Measurements from ENCODE around the gene EFEMP2.

Gene EFEMP2

GRCh38 chr11:65861533-65862183 is 10.9 kb downstream of the EFEMP2 start:
- no peaks in the 10 kb centered on the region for H3K27me3 ChIP-seq (ENCODE audit: low read depth, low read length)
- H3K4me1 ChIP-seq (ENCODE audit: control insufficient read depth in 1 of 2, insufficient read depth in 2 of 2, low read length in 2 of 2), result peaks cover 0 to 25% of the 10 kb centered on the region in 2 donors
- H3K4me3 ChIP-seq (ENCODE audit: low read depth in 1 of 2, low read length in 2 of 2), result peak overlapping the region; percentile 87 to 97
- H3K36me3 ChIP-seq (ENCODE audit: control insufficient read depth in 1 of 2, insufficient read depth in 2 of 2, low read length in 2 of 2), result peaks cover 19 to 63% of the 10 kb centered on the region in 2 donors
- H3K9me3 ChIP-seq (ENCODE audit: control insufficient read depth in 1 of 2, low read length in 2 of 2), result no peaks in the 10 kb centered on the region
- peak overlapping the region; percentile 96 for H3K27ac ChIP-seq (ENCODE audit: low read length)

GRCh38 chr11:65861165-65861505 is 11.5 kb downstream of the EFEMP2 start:
- peaks cover 0 to 30% of the 10 kb centered on the region in 2 donors for H3K4me1 ChIP-seq (ENCODE audit: control insufficient read depth in 1 of 2, insufficient read depth in 2 of 2, low read length in 2 of 2)
- no peaks in the 10 kb centered on the region for H3K9me3 ChIP-seq (ENCODE audit: control insufficient read depth in 1 of 2, low read length in 2 of 2)
- H3K27me3 ChIP-seq (ENCODE audit: low read depth, low read length), result no peaks in the 10 kb centered on the region
- peaks cover 19 to 59% of the 10 kb centered on the region in 2 donors for H3K36me3 ChIP-seq (ENCODE audit: control insufficient read depth in 1 of 2, insufficient read depth in 2 of 2, low read length in 2 of 2)
- H3K4me3 ChIP-seq (ENCODE audit: low read depth in 1 of 2, low read length in 2 of 2), result peak overlapping the region; percentile 87 to 97
- H3K27ac ChIP-seq (ENCODE audit: low read length), result peak overlapping the region; percentile 96

GRCh38 chr11:65860278-65861164 is 12.1 kb downstream of the EFEMP2 start, which contains the start of gene MUS81:
Gene MUS81 (plus strand): TSS chr11:65860433. CDS start chr11:65860754, 321 bp downstream.
- Histone ChIP-seq H3K4me1 (ENCODE audit: control insufficient read depth in 1 of 2, insufficient read depth in 2 of 2, low read length in 2 of 2) (peaks cover 0 to 36% of the 10 kb centered on the region in 2 donors), H3K36me3 (ENCODE audit: control insufficient read depth in 1 of 2, insufficient read depth in 2 of 2, low read length in 2 of 2) (peaks cover 19 to 59% of the 10 kb centered on the region in 2 donors), H3K27ac (ENCODE audit: low read length) (peak within 1 kb of the TSS; percentile 96), H3K9me3 (ENCODE audit: control insufficient read depth in 1 of 2, low read length in 2 of 2) (no peaks in the 10 kb centered on the region), H3K4me3 (ENCODE audit: low read depth in 1 of 2, low read length in 2 of 2) (peak within 1 kb of the TSS; percentile 87 to 97), H3K27me3 (ENCODE audit: low read depth, low read length) (no peaks in the 10 kb centered on the region)

- H3K36me3 ChIP-seq (ENCODE audit: control insufficient read depth in 1 of 2, insufficient read depth in 2 of 2, low read length in 2 of 2), result peaks cover 26 to 59% of the 10 kb centered on the region in 2 donors
- H3K4me3 ChIP-seq (ENCODE audit: low read depth in 1 of 2, low read length in 2 of 2), result peak overlapping the region; percentile 87 to 97
- H3K4me1 ChIP-seq (ENCODE audit: control insufficient read depth in 1 of 2, insufficient read depth in 2 of 2, low read length in 2 of 2), result peaks cover 0 to 42% of the 10 kb centered on the region in 2 donors
- no peaks in the 10 kb centered on the region for H3K9me3 ChIP-seq (ENCODE audit: control insufficient read depth in 1 of 2, low read length in 2 of 2)
- no peaks in the 10 kb centered on the region for H3K27me3 ChIP-seq (ENCODE audit: low read depth, low read length)
- peak overlapping the region; percentile 96 for H3K27ac ChIP-seq (ENCODE audit: low read length)
Observed at GRCh38 chr11:65859812-65860277, 12.8 kb downstream of the EFEMP2 start.

GRCh38 chr11:65859095-65859811 is 13.3 kb downstream of the EFEMP2 start:
- H3K4me3 ChIP-seq (ENCODE audit: low read depth in 1 of 2, low read length in 2 of 2), result peak overlapping the region; percentile 87 to 97
- H3K36me3 ChIP-seq (ENCODE audit: control insufficient read depth in 1 of 2, insufficient read depth in 2 of 2, low read length in 2 of 2), result peaks cover 27 to 59% of the 10 kb centered on the region in 2 donors
- peak overlapping the region; percentile 96 for H3K27ac ChIP-seq (ENCODE audit: low read length)
- no peaks in the 10 kb centered on the region for H3K27me3 ChIP-seq (ENCODE audit: low read depth, low read length)
- peaks cover 0 to 42% of the 10 kb centered on the region in 2 donors for H3K4me1 ChIP-seq (ENCODE audit: control insufficient read depth in 1 of 2, insufficient read depth in 2 of 2, low read length in 2 of 2)
- H3K9me3 ChIP-seq (ENCODE audit: control insufficient read depth in 1 of 2, low read length in 2 of 2), result no peaks in the 10 kb centered on the region

- peak overlapping the region; percentile 72 to 97 for H3K4me3 ChIP-seq (ENCODE audit: low read depth in 1 of 2, low read length in 2 of 2)
- H3K27me3 ChIP-seq (ENCODE audit: low read depth, low read length), result no peaks in the 10 kb centered on the region
- H3K9me3 ChIP-seq (ENCODE audit: control insufficient read depth in 1 of 2, low read length in 2 of 2), result no peaks in the 10 kb centered on the region
- H3K4me1 ChIP-seq (ENCODE audit: control insufficient read depth in 1 of 2, insufficient read depth in 2 of 2, low read length in 2 of 2), result peaks cover 0 to 42% of the 10 kb centered on the region in 2 donors
- peaks cover 26 to 59% of the 10 kb centered on the region in 2 donors for H3K36me3 ChIP-seq (ENCODE audit: control insufficient read depth in 1 of 2, insufficient read depth in 2 of 2, low read length in 2 of 2)
- peak overlapping the region; percentile 96 for H3K27ac ChIP-seq (ENCODE audit: low read length)
Observed at GRCh38 chr11:65858681-65859087, 13.9 kb downstream of the EFEMP2 start.

GRCh38 chr11:65857853-65858680 is 14.5 kb downstream of the EFEMP2 start, which contains the start of gene CFL1:
Gene CFL1 (minus strand): TSS chr11:65858180. CDS start chr11:65858099, 81 bp downstream.
- H3K36me3 ChIP-seq (ENCODE audit: control insufficient read depth in 1 of 2, insufficient read depth in 2 of 2, low read length in 2 of 2), result peaks cover 29 to 59% of the 10 kb centered on the region in 2 donors
- peak within 1 kb of the TSS; percentile 92 to 97 for H3K4me3 ChIP-seq (ENCODE audit: low read depth in 1 of 2, low read length in 2 of 2)
- H3K27ac ChIP-seq (ENCODE audit: low read length), result peak within 1 kb of the TSS; percentile 96
- H3K27me3 ChIP-seq (ENCODE audit: low read depth, low read length), result no peaks in the 10 kb centered on the region
- H3K9me3 ChIP-seq (ENCODE audit: control insufficient read depth in 1 of 2, low read length in 2 of 2), result no peaks in the 10 kb centered on the region
- peaks cover 0 to 39% of the 10 kb centered on the region in 2 donors for H3K4me1 ChIP-seq (ENCODE audit: control insufficient read depth in 1 of 2, insufficient read depth in 2 of 2, low read length in 2 of 2)

GRCh38 chr11:65857500-65857852 is 15.1 kb downstream of the EFEMP2 start:
- Histone ChIP-seq H3K27me3 (ENCODE audit: low read depth, low read length) (no peaks in the 10 kb centered on the region), H3K9me3 (ENCODE audit: control insufficient read depth in 1 of 2, low read length in 2 of 2) (no peaks in the 10 kb centered on the region), H3K4me3 (ENCODE audit: low read depth in 1 of 2, low read length in 2 of 2) (peak overlapping the region; percentile 92 to 97), H3K4me1 (ENCODE audit: control insufficient read depth in 1 of 2, insufficient read depth in 2 of 2, low read length in 2 of 2) (peaks cover 0 to 34% of the 10 kb centered on the region in 2 donors), H3K27ac (ENCODE audit: low read length) (peak overlapping the region; percentile 95), H3K36me3 (ENCODE audit: control insufficient read depth in 1 of 2, insufficient read depth in 2 of 2, low read length in 2 of 2) (peaks cover 31 to 59% of the 10 kb centered on the region in 2 donors)

GRCh38 chr11:65856689-65857499 is 15.7 kb downstream of the EFEMP2 start:
- Histone ChIP-seq H3K27ac (ENCODE audit: low read length) (peak overlapping the region; percentile 95), H3K36me3 (ENCODE audit: control insufficient read depth in 1 of 2, insufficient read depth in 2 of 2, low read length in 2 of 2) (peaks cover 31 to 59% of the 10 kb centered on the region in 2 donors), H3K4me3 (ENCODE audit: low read depth in 1 of 2, low read length in 2 of 2) (peak overlapping the region; percentile 92 to 97), H3K4me1 (ENCODE audit: control insufficient read depth in 1 of 2, insufficient read depth in 2 of 2, low read length in 2 of 2) (peaks cover 0 to 28% of the 10 kb centered on the region in 2 donors), H3K9me3 (ENCODE audit: control insufficient read depth in 1 of 2, low read length in 2 of 2) (no peaks in the 10 kb centered on the region), H3K27me3 (ENCODE audit: low read depth, low read length) (no peaks in the 10 kb centered on the region)
